Measurements from ENCODE around the gene ZNF629.

Gene ZNF629

GRCh38 chr16:30766206-30766932 is 20.6 kb downstream of the ZNF629 start:
- DNase-seq = no peak

- no peak for DNase-seq
Observed at GRCh38 chr16:30764816-30765465, 22.1 kb downstream of the ZNF629 start.

- DNase-seq = no peak
Observed at GRCh38 chr16:30764086-30764485, 22.9 kb downstream of the ZNF629 start.

GRCh38 chr16:30762991-30763725 is 23.8 kb downstream of the ZNF629 start:
- DNase-seq = no peak

- peak; percentile 96 to 97 for DNase-seq
Observed at GRCh38 chr16:30761928-30762902, 24.8 kb downstream of the ZNF629 start, which contains the start of the genes CFAP119 and RNF40. Gene CFAP119, minus strand, starts transcription at chr16:30762062. Its CDS starts 314 bp downstream, at chr16:30761748. Gene RNF40, plus strand, starts transcription at chr16:30762322. Its CDS starts 224 bp downstream, at chr16:30762546.

GRCh38 chr16:30761427-30761927 is 25.5 kb downstream of the ZNF629 start:
- DNase-seq = no peak

GRCh38 chr16:30760577-30761426 is 26.2 kb downstream of the ZNF629 start:
- no peak for DNase-seq

GRCh38 chr16:30760001-30760559 is 26.9 kb downstream of the ZNF629 start:
- no peak for DNase-seq

- peak; percentile 85 to 87 for DNase-seq
Observed at GRCh38 chr16:30758988-30759491, 28.0 kb downstream of the ZNF629 start.

GRCh38 chr16:30757316-30757715 is 29.7 kb downstream of the ZNF629 start:
- DNase-seq = no peak

GRCh38 chr16:30756781-30757100 is 30.3 kb downstream of the ZNF629 start:
- no peak for DNase-seq

GRCh38 chr16:30755955-30756780 is 30.8 kb downstream of the ZNF629 start:
- no peak for DNase-seq

GRCh38 chr16:30753596-30753995 is 33.4 kb downstream of the ZNF629 start:
- no peak for DNase-seq

- no peak for DNase-seq
Observed at GRCh38 chr16:30750876-30751465, 36.0 kb downstream of the ZNF629 start.

GRCh38 chr16:30750201-30750600 is 36.8 kb downstream of the ZNF629 start:
- DNase-seq = no peak

- no peak for DNase-seq
Observed at GRCh38 chr16:30748634-30749445, 38.2 kb downstream of the ZNF629 start.

GRCh38 chr16:30747799-30748633 is 39.0 kb downstream of the ZNF629 start, which contains the start of gene PHKG2:
Gene PHKG2, plus strand, starts transcription at chr16:30748425. Its CDS starts 396 bp downstream, at chr16:30748821.
- peak; percentile 97 to 98 for DNase-seq

Measured in AML-193 (cell line).